Gastrocnemius medialis (tissue), 4 donors: ENCODE measurements around the gene SLC2A4.

Experiments
- CTCF ChIP-seq, 5 experiments: fragments of 450-650 bp in 3 of 5; fragments of 200-600 bp in 2 of 5; sonication (generic) in 2 of 5; IDR thresholded peaks in 4 of 5; conservative IDR thresholded peaks in 1 of 5; 1 replicate in 4 of 5; 2 replicates in 1 of 5; pipeline ENCODE4 v1.5.1; 2016 to 2019; ENCODE audit warnings: antibody characterized with exemption in 5 of 5, mild to moderate bottlenecking in 3 of 5, moderate library complexity in 3 of 5
- POLR2A ChIP-seq, 2 donors: fragments of 450-650 bp; IDR thresholded peaks; one replicate each; pipeline ENCODE4 v1.6.1; 2017; ENCODE audit warnings: antibody characterized with exemption in 2 of 2, mild to moderate bottlenecking in 2 of 2, moderate library complexity in 2 of 2

DNA sequence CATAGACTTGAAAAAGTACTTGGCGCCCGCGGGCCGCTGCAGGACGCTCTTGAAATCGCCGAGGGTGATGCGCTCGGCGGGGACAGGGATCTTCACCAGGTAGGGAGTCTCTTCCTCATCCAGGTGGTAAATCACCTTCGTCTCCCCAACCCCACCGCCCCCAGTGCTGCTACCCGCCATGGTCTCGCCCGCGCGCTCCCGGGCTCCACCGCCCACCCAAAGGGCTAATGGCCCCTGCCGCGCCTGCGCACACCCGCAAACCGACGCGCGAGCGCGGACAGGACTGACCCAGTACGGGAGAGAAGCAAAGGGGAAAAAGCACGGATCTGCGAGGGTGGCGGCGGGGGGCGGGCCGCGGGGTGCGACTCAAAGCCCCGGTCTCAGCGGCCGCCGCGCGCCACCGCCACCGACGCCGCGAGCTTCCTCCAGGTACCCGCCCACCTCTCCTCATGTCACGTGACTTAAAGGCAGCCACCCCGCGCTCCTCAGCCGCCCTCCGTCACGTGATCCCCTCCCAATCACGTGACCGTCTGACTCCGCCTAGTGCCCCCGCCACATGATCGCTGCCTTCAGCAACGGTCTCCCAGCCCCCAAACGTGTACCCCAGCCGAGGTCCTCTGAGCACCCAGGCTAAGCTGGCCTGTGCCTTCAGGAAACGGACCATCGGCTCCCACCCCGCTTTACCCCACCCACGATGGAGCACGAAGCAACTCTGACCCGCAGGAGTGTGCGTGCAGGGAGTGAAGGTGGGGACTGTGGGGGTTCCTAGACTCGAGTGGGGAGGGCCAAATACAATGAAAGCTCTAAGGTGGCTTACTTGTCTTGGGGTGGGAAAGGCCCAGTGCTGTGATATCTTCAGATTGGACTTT lies 47.2 kb upstream of the SLC2A4 start, which contains the start of gene DVL2:
- TF ChIP-seq CTCF (IDR thresholded peaks at IDR 0.05 in 4 of 5, conservative IDR thresholded peaks at IDR 0.05 in 1 of 5) (peak in 3 of 5 experiments; percentile 4 to 88 (median 77)), POLR2A (IDR thresholded peaks at IDR 0.05) (peak; percentile 81 to 88)
